ENCODE measurements around the gene KLF3.

Gene KLF3

DNA sequence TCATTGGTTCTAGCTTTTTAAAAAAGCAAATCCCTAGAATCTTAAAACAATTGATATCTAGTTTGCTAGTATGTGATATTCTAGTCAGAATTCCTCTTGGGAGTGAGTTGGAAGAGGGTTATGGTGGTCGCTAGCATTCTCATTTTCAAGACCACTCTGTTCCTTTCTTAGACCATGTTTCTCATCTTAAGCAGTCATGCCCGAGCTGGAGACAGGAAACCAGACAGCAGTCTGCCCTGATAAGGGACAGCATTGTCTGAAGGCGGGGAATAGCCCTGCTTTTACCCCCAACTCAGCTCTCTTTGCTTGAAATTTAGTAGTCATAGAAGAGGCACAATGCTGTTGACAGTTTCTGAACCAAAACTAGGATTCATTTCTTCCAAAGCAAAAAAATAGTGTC is 5.2 kb downstream of the KLF3 start:
- peak overlapping the region; percentile 4 for H3K9ac ChIP-seq (ENCODE audit: low read depth, low read length)
- H3K4me1 ChIP-seq (ENCODE audit: control insufficient read depth, insufficient read depth, low read length) = peaks cover 74% of the 10 kb centered on the region
- H3K4me3 ChIP-seq (ENCODE audit: low read length) = no peak overlapping the region
- H3K27me3 ChIP-seq (ENCODE audit: control insufficient read depth, insufficient read depth, low read length) = no peaks in the 10 kb centered on the region
- no peaks in the 10 kb centered on the region for H3K36me3 ChIP-seq (ENCODE audit: insufficient read depth, low read length)
- H3K4me2 ChIP-seq (ENCODE audit: low read length) = peak overlapping the region; percentile 89
- no peaks in the 10 kb centered on the region for H3K9me3 ChIP-seq (replicated peaks; ENCODE audit: low read length)

DNA sequence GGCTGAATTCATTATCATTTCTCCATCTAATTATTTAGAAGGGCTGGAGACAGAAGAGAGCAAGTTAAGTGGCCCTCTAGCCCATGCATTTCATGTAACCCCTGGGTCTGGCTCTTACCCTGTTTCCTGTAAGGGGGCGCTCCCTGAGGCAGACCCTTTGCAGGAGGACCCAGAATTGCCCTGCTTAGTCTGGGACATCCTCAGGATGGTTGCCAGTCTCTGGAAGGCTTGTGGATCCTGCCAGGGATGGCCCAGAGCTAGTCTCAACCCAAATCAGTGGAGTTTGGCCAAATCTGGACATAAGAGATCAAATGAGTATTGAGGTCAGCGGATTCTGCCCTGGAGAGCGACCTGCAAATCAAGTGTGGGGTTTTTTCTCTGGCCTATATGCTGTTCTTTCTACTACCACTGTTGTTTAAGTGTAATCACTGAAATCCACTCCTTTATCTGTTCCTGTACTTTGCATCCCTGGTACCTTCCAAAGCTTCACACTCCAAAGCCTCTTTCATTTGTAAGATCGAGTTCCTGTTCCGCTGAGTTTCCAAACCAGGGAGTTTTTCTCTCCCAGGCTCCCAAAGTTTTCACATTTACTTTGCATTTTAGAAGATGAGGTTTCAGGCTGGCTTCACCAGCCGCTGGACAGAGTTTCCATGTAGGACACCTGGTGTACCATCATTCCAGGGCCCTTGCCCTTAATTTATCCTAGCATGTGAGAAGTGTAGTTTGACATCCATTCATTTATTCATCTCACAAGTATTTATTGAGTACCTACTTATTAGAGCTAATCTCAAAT is 6.3 kb downstream of the KLF3 start:
- H3K4me3 ChIP-seq (ENCODE audit: low read length) = no peak overlapping the region
- H3K9ac ChIP-seq (ENCODE audit: low read depth, low read length) = peak overlapping the region; percentile 44
- H3K4me1 ChIP-seq (ENCODE audit: control insufficient read depth, insufficient read depth, low read length) = peaks cover 85% of the 10 kb centered on the region

DNA sequence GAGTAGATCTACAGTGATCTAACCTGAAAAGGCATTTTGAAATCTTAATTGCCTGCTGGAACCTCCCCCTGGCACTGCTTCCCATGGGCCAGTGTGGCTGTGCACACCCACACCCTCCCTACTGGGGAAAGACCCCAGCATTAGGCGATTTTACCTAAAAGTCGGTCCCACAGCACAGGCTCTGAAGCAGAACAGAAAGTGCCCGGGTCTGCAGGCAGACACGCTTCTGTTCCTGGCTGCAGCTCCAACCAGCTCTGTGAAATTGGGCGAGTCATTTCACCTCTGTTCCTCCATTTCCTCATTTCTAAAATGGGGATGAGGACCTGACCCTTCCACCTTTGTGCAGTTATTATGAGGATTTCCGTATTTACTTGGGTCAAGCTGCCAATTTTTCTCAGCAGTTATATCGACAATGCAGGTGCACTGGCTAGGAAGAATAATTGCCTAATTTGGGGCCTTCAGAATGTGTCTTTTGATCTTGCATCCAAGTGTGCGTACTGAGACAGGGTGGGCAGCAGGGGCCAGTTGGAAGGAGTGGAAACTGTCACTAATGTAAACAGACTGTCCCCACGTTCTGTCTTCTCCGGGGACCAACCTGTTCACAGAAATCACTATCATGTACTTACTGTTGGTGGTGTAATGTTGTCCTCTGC is 7.1 kb downstream of the KLF3 start:
- H3K9ac ChIP-seq (ENCODE audit: low read depth, low read length) = peak overlapping the region; percentile 44
- H3K4me3 ChIP-seq (ENCODE audit: low read length) = no peak overlapping the region
- H3K27me3 ChIP-seq (ENCODE audit: control insufficient read depth, insufficient read depth, low read length) = no peaks in the 10 kb centered on the region
- H3K36me3 ChIP-seq (ENCODE audit: insufficient read depth, low read length) = no peaks in the 10 kb centered on the region
- peaks cover 91% of the 10 kb centered on the region for H3K4me1 ChIP-seq (ENCODE audit: control insufficient read depth, insufficient read depth, low read length)
- H3K9me3 ChIP-seq (replicated peaks; ENCODE audit: low read length) = no peaks in the 10 kb centered on the region
- peak overlapping the region; percentile 58 for H3K4me2 ChIP-seq (ENCODE audit: low read length)

More for the DNA sequence above, 6.3 kb downstream of the KLF3 start:
- Histone ChIP-seq H3K27me3 (ENCODE audit: control insufficient read depth, insufficient read depth, low read length) (no peaks in the 10 kb centered on the region), H3K9me3 (replicated peaks; ENCODE audit: low read length) (no peaks in the 10 kb centered on the region), H3K36me3 (ENCODE audit: insufficient read depth, low read length) (no peaks in the 10 kb centered on the region), H3K4me2 (ENCODE audit: low read length) (peak overlapping the region; percentile 58)

DNA sequence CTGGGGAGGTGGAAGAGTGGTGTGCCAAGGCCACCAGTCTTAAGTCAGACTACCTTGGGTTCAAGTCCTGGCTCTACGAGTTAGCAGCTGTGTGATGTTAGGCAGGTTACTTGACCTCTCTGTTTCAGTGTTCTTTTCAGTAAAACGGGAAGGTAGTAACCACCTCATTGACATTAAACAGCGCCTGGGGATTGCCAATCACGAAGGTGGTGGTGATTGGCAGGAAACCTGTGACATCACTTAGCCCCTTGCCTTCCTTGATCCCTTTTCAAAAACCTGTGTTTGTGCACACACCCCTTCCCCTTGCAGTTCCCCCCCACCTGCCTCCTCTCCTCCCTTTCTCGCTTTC is 7.6 kb downstream of the KLF3 start:
- Histone ChIP-seq H3K4me3 (ENCODE audit: low read length) (no peak overlapping the region), H3K36me3 (ENCODE audit: insufficient read depth, low read length) (no peaks in the 10 kb centered on the region), H3K9ac (ENCODE audit: low read depth, low read length) (no peak overlapping the region), H3K9me3 (replicated peaks; ENCODE audit: low read length) (no peaks in the 10 kb centered on the region), H3K4me1 (ENCODE audit: control insufficient read depth, insufficient read depth, low read length) (peaks cover 86% of the 10 kb centered on the region), H3K27me3 (ENCODE audit: control insufficient read depth, insufficient read depth, low read length) (no peaks in the 10 kb centered on the region), H3K4me2 (ENCODE audit: low read length) (peak overlapping the region; percentile 58)

DNA sequence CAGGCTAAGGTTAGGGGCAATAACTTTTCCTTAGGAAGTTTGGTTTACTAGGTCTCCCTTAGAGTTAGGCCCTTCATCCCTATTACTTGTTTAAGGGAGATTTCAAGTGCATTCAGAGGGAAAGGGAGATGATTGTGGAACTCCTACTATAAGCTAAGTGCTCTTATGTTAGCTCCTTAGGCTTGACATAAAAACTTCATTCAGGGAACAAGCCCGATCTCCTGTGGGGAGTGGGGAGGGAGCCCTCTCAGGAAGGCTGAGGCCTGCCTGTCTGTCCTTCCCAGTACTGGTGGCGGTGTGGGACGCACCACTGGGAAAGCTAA is 8.0 kb downstream of the KLF3 start:
- H3K36me3 ChIP-seq (ENCODE audit: insufficient read depth, low read length) = no peaks in the 10 kb centered on the region
- H3K4me3 ChIP-seq (ENCODE audit: low read length) = no peak overlapping the region
- peaks cover 82% of the 10 kb centered on the region for H3K4me1 ChIP-seq (ENCODE audit: control insufficient read depth, insufficient read depth, low read length)
- H3K4me2 ChIP-seq (ENCODE audit: low read length) = peak overlapping the region; percentile 66
- no peaks in the 10 kb centered on the region for H3K9me3 ChIP-seq (replicated peaks; ENCODE audit: low read length)
- H3K27me3 ChIP-seq (ENCODE audit: control insufficient read depth, insufficient read depth, low read length) = no peaks in the 10 kb centered on the region
- peak overlapping the region; percentile 48 for H3K9ac ChIP-seq (ENCODE audit: low read depth, low read length)

DNA sequence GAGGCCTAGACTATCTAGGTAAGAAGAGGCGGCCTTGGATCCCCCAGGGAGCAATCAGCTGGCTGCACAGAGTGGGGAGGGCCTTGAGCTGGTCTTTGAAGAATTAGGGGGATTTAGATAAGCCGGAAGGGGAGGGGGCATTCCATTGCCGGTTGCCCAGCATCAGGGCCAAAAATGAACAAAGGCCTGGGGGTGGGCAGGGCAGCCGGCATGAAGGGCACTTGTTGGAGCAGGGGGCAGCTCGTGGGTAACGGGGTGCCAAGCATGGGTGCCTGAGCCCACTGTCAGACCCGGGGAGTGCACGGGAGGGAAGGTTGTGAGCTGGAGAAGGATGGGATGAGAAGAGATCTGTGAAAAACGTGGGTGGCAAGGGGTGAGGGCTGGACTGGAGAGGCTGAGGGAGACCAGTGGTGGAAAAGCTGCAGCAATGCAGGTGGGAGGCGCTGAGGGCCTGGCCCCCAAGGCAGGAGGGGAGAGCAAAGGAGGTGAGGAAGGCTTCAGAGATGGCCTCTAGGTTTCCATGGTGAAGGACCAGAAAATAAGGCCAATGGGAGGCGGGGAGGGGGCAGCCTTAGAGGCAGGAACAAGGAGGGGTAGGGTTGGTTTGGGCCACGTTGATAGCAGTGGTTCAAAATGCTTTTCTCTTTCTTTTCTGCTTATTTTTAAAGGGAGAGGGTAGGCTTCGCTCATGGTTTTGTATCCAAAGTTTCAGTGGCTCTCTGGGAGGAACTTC is 8.6 kb downstream of the KLF3 start:
- Histone ChIP-seq H3K4me2 (ENCODE audit: low read length) (peak overlapping the region; percentile 66), H3K4me1 (ENCODE audit: control insufficient read depth, insufficient read depth, low read length) (peaks cover 82% of the 10 kb centered on the region), H3K4me3 (ENCODE audit: low read length) (peak overlapping the region; percentile 17), H3K9me3 (replicated peaks; ENCODE audit: low read length) (no peaks in the 10 kb centered on the region), H3K9ac (ENCODE audit: low read depth, low read length) (peak overlapping the region; percentile 48), H3K27me3 (ENCODE audit: control insufficient read depth, insufficient read depth, low read length) (no peaks in the 10 kb centered on the region), H3K36me3 (ENCODE audit: insufficient read depth, low read length) (no peaks in the 10 kb centered on the region)

DNA sequence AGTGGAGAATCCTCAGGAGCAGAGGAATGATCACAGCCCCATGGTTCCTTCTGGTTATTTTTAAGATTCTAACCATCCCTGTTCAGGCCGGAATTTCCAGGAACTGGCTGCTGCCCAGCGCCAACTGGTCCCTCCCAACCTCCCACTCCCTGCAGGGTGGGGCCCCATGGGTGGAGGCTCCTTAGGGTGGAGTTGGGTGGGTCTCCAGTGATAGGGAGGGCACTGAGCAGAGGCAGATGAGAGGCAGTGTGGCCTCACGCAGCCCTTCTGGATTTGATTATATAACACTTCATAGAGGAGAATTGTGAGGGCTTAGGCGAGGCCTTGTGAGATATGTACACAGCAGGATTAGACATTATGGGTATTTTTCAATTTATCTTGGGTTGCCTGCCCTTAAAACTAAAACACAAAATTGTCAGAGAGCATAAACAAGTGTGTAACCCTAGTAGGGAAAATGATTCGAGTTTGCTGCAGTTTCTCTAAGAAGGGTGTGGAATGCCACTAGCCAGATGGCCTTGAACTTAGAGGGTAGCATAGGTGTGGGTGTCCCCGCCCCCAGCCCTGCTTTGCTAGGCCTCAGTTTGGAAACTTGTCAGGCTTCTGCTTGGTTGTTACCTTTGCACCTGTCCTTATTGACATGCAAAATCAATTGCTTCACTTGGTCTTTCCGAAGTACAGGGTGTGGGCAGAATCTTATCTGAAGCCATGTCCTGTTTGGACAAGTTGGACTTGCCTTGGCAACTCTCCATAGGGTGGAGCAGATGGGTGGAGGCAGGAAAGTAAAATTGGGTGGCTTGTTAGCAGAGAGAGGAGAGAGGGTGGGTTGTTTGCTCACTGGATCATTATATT is 9.4 kb downstream of the KLF3 start:
- Histone ChIP-seq H3K4me1 (ENCODE audit: control insufficient read depth, insufficient read depth, low read length) (peaks cover 82% of the 10 kb centered on the region), H3K9me3 (replicated peaks; ENCODE audit: low read length) (no peaks in the 10 kb centered on the region), H3K27me3 (ENCODE audit: control insufficient read depth, insufficient read depth, low read length) (no peaks in the 10 kb centered on the region), H3K9ac (ENCODE audit: low read depth, low read length) (peak overlapping the region; percentile 48), H3K36me3 (ENCODE audit: insufficient read depth, low read length) (no peaks in the 10 kb centered on the region), H3K4me2 (ENCODE audit: low read length) (peak overlapping the region; percentile 66), H3K4me3 (ENCODE audit: low read length) (peak overlapping the region; percentile 17)

DNA sequence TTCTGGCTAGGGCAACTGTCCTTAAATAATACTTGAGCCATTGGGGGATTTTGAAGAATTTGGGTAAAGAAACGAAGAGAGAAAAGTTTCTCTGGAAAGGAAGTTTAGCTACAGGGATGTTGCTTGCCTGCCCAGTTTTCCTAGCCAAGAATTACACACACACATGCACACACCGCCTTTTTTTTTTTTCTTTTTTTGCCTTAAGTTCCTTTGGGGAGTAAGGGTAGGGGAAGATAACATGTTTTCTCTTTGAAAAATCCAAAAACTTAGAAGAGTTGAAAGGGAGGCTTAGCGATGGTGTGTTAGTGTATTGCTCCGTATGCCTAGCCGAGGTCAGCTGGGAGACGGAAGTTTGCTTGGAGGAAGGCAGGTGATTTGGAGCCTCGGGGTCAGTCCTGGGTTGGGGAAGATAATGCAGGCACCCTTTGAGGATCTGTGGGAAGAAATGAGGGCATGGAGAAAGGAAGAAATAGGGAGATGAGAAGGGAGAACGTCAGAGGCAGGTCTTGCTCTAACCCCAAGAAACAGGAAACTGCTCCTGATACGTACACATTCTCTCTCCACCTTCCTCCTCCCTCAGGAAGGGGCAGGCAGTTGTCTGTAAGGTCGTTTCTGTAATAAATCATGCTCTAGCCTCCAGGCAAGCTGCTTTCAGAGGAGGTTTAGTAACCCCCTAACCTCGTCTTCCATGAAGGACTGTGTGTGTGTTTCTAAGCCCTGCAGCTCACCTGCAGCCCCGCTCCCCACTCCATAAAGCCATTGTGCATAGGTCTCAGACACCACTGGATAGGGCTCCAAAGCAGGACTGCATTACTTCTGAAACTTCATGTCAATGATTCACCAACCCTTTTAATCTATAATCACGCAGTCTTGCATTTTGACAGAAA is 10.5 kb downstream of the KLF3 start:
- no peaks in the 10 kb centered on the region for H3K36me3 ChIP-seq (ENCODE audit: insufficient read depth, low read length)
- H3K9me3 ChIP-seq (replicated peaks; ENCODE audit: low read length) = no peaks in the 10 kb centered on the region
- H3K4me2 ChIP-seq (ENCODE audit: low read length) = peak overlapping the region; percentile 66
- H3K4me1 ChIP-seq (ENCODE audit: control insufficient read depth, insufficient read depth, low read length) = peaks cover 77% of the 10 kb centered on the region
- no peak overlapping the region for H3K4me3 ChIP-seq (ENCODE audit: low read length)
- peak overlapping the region; percentile 20 for H3K9ac ChIP-seq (ENCODE audit: low read depth, low read length)
- H3K27me3 ChIP-seq (ENCODE audit: control insufficient read depth, insufficient read depth, low read length) = no peaks in the 10 kb centered on the region

DNA sequence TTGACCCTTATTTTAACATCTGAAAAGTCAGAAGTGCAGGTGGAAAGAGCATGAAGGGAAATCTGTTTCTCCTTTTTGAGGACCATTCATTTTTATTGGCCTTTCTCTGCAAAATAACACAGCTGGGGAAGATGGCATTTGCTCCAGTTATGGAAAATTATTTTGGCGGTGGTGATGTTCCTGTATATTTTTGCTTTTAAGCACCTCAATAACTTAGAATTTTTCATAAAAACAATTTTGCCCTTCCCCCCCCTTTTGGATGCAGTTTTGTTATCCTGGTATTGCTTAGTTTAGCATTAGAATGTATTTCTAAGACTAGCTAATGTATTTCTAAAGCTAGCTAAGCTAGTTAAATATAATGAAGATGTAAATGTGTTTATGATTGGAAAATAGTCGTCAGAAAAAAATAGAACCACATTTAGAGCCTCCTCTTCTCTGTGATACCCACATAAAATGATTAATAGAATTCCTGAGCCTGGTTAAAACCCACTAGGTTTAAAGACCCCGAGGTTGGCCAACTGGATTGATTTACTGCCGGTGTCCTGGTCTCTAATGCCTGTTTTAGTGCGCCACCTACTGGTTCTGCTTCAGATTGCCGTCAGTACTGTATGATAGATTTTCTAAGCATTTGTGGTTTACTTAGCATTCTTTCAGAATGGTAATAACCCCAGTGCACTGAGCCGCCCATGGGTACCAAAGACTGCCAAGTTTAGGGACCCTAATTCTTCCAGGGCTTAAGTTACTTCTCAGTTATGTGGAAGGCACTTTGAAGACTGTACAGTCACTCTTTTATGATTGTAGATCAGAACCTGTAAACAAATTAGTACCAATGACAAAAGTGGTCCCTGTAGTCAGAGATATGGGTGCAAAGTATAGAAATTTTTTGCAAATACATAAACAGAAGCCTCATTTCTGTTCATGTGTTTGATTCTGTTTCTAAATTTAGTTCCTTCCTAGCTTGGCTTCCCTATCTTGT is 11.4 kb downstream of the KLF3 start:
- H3K9ac ChIP-seq (ENCODE audit: low read depth, low read length) = no peak overlapping the region
- no peaks in the 10 kb centered on the region for H3K36me3 ChIP-seq (ENCODE audit: insufficient read depth, low read length)
- H3K27me3 ChIP-seq (ENCODE audit: control insufficient read depth, insufficient read depth, low read length) = no peaks in the 10 kb centered on the region
- peak overlapping the region; percentile 35 for H3K4me2 ChIP-seq (ENCODE audit: low read length)
- H3K4me1 ChIP-seq (ENCODE audit: control insufficient read depth, insufficient read depth, low read length) = peaks cover 72% of the 10 kb centered on the region
- no peaks in the 10 kb centered on the region for H3K9me3 ChIP-seq (replicated peaks; ENCODE audit: low read length)
- no peak overlapping the region for H3K4me3 ChIP-seq (ENCODE audit: low read length)

DNA sequence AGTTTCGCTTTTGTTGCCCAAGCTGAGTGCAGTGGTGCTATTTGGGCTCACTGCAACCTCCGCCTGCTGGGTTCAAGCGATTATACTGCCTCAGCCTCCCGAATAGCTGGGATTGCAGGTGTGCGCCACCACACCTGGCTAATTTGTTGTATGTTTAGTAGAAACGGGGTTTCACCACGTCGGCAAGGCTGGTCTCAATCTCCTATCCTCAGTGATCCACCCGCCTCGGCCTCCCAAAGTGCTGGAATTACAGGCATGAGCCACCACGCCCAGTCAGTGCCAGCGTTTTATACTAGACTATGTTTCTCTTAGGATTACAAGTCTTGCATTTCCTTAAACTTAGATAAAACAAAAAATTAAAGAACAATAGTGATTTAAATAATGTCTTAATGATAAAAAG is 13.0 kb downstream of the KLF3 start:
- Histone ChIP-seq H3K36me3 (ENCODE audit: insufficient read depth, low read length) (peaks cover 7% of the 10 kb centered on the region), H3K9ac (ENCODE audit: low read depth, low read length) (no peak overlapping the region), H3K4me1 (ENCODE audit: control insufficient read depth, insufficient read depth, low read length) (peaks cover 64% of the 10 kb centered on the region)

More for the DNA sequence above, 13.0 kb downstream of the KLF3 start:
- Histone ChIP-seq H3K9me3 (replicated peaks; ENCODE audit: low read length) (no peaks in the 10 kb centered on the region), H3K4me3 (ENCODE audit: low read length) (no peak overlapping the region), H3K27me3 (ENCODE audit: control insufficient read depth, insufficient read depth, low read length) (no peaks in the 10 kb centered on the region), H3K4me2 (ENCODE audit: low read length) (peak overlapping the region; percentile 41)

Data from skeletal muscle satellite cell (primary cell).